Neural cell (in vitro differentiated cells): ENCODE results near the gene HHIPL1.

ENCODE experiments used
- CTCF ChIP-seq: fragments of 450-650 bp; IDR thresholded peaks from 2 replicates; pipeline ENCODE4 v1.5.1; 2014; ENCODE audit warnings: antibody characterized with exemption, mild to moderate bottlenecking, moderate library complexity; ENCODE audit not compliant: poor library complexity, severe bottlenecking
- EP300 ChIP-seq: fragments of 450-650 bp; conservative IDR thresholded peaks from 2 replicates; pipeline ENCODE4 v1.6.1; 2014; ENCODE audit warnings: antibody characterized with exemption, mild to moderate bottlenecking, moderate library complexity; ENCODE audit not compliant: poor library complexity, severe bottlenecking
- EZH2 ChIP-seq: fragments of 200-600, 300-800 bp; shearing (Covaris generic), sonication (generic); IDR thresholded peaks from 2 replicates; pipeline ENCODE4 v1.6.1; 2014; ENCODE audit warnings: antibody characterized with exemption, low read length, borderline replicate concordance, mild to moderate bottlenecking; ENCODE audit not compliant: insufficient read depth, poor library complexity, severe bottlenecking
- REST ChIP-seq: IDR thresholded peaks from 2 replicates; pipeline ENCODE4 v1.6.1; 2012; ENCODE audit warnings: borderline replicate concordance
- SMC3 ChIP-seq: fragments of 450-650 bp; conservative IDR thresholded peaks from 2 replicates; pipeline ENCODE4 v1.6.1; 2014; ENCODE audit warnings: antibody characterized with exemption, mild to moderate bottlenecking, moderate library complexity; ENCODE audit not compliant: poor library complexity
- TAF1 ChIP-seq: IDR thresholded peaks from 2 replicates; pipeline ENCODE4 v1.6.1; 2012; ENCODE audit warnings: low read depth

- TF ChIP-seq EP300 = no peak
- no peak for TF ChIP-seq EZH2
- no peak for TF ChIP-seq CTCF
- no peak for TF ChIP-seq TAF1
- TF ChIP-seq SMC3 = no peak
- TF ChIP-seq REST = no peak
Measured at GRCh38 chr14:99621948-99622347, 23.0 kb upstream of the HHIPL1 start.
